GM19351 (cell line): ENCODE results near the gene ZNF12.
"Not testable (repeated sequence)": the region's sequence is repeated elsewhere in the genome, so short reads cannot be mapped to it uniquely, and the experiment has no call there.

Experiments used
- ATAC-seq: cut with Tn5 transposase; IDR thresholded peaks from one replicate; pipeline ENCODE4 v1.9.1; 2021; ENCODE audit warnings: mild to moderate bottlenecking, moderate library complexity; ENCODE audit not compliant: unreplicated experiment

ZNF12 gene

DNA sequence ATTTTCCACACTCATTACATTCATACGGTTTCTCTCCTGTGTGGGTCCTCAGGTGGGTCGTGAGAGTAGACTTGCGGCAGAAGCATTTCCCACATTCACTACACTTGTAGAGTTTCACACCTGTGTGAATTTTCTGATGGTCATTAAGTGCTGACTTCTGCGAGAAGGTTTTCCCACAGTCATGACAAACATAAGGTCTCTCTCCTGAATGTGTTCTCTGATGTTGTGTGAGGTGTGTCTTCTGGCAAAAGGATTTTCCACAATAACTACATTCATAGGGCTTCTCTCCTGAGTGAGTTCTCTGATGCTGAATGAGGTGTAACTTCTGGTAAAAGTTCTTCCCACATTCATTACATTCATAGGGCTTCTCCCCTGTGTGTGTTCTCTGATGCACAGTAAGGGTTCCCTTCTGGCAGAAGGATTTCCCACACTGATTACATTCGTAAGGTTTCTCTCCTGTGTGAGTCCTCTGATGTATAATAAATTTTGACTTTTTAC is 15.1 kb downstream of the ZNF12 start:
- no peak for ATAC-seq

DNA sequence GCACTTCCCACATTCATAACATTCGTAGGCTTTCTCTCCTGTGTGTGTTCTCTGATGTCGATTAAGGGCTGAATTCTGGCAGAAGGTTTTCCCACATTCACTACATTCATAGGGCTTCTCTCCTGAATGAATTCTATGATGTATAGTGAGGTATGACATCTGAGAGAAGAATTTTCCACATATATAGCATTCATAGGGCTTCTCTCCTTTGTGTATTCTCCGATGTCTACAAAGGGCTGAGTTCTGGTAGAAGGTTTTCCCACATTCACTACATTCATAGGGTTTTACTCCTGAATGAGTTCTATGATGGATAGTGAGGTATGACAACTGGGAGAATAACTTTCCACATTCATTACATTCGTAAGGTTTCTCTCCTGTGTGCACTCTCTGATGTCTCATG is 15.6 kb downstream of the ZNF12 start:
- ATAC-seq = no peak

DNA sequence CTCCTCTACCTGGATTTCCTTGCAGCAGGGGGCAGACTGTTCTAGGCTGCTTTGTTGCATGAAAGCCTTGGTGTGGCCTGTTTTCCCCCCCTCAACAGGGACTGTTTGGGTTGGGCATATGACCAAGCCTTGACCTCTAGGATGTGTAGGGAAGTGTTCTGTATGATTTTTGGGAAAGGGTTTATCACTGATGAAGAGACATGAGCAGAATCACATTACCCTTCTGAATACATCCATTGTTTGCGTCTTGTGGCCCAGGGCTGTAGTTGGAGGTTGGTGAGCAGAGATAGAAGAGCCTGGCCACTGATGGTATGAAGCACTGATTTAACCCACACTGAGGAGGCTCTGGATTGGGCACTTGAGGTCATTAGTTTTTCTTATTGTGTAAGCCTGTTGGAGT is 26.6 kb downstream of the ZNF12 start:
- ATAC-seq = no peak

DNA sequence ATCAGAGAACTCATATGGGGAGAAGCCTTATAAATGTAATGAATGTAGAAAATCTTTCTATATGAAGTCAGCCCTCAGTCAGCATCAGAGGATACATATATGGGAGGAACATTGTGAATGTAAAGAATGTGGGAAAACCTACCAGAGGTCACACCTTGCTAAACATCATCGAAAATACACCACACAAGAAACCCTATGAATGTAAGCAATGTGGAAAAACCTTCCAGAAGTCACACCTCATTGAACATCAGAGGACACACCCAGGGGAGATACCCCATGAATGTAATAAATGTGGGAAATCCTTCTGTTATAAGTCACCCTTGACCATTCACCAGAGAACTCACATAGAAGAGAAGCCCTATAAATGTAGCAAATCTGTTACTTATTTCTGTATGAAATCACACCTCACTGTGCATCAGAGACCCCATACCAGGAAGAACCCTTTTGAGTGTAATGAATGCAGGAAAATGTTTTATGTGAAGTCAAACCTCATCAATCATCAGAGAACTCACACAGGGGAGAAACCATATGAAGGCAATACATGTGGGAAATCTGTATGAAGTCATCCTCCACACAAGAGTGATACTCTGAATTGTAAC is 30.8 kb downstream of the ZNF12 start:
- ATAC-seq = no peak

DNA sequence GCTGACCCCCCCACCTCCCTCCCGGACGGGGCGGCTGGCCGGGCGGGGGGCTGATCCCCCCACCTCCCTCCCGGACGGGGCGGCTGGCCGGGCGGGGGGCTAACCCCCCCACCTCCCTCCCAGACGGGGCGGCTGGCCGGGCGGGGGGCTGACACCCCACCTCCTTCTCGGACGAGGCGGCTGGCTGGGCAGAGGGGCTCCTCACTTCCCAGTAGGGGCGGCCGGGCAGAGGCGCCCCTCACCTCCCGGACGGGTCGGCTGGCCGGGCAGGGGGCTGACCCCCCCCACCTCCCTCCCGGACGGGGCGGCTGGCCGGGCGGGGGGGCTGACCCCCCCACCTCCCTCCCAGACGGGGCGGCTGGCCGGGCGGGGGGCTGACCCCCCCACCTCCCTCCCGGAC is 35.9 kb downstream of the ZNF12 start:
- not testable (repeated sequence) for ATAC-seq

DNA sequence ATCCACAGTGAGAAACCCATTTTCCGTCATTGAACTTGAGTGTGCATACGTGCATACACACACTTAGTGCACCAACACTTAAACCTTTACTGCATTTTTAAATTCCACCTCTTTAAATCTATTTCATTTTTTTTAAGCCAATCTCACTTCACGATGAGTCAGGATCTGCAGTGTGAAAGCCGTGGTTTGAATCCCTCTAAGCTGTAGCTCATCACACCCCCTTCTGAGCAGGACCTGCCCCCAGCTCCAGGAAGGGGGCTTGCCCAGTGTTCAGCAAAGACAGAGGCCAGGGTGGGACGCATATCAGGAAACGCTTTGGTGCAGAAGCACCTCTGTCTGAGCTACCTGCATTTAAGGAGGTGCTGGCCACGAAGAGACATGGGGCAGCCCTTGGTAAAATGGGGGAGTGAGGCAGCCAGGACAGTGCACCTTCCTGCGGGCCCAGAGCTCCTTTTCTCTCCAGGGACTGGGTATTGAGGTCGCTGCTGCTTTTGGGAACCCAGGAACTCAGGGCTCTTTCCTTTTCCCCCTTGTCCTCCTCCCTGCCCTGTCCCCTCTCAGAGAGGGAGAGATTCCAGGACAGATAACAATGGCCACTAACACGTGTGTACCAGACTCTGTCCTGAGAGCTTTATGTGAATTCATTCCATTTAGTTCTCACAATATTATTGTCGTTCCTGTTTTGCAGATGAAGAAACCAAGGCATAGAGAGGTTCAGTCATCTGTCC is 48.0 kb downstream of the ZNF12 start:
- ATAC-seq = no peak

DNA sequence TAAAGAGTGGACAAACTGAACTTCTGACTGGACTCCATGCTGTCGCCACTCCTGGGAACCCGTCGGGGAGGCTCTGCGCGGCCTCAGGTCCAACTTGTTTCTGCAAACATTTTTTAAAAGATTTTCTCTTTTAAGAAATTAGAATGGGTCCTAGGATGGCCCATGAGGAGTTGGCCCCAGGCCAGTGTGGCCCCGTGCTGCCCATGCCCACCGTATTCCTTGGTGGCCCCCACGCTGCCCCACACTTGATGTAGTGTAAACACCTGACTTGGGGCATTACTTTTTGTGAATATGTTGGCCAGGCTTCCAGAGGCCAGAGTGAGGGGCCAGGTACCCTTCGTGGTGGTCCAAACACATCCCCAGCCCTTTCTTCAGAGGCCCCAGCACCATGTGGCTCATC is 50.3 kb downstream of the ZNF12 start:
- no peak for ATAC-seq

DNA sequence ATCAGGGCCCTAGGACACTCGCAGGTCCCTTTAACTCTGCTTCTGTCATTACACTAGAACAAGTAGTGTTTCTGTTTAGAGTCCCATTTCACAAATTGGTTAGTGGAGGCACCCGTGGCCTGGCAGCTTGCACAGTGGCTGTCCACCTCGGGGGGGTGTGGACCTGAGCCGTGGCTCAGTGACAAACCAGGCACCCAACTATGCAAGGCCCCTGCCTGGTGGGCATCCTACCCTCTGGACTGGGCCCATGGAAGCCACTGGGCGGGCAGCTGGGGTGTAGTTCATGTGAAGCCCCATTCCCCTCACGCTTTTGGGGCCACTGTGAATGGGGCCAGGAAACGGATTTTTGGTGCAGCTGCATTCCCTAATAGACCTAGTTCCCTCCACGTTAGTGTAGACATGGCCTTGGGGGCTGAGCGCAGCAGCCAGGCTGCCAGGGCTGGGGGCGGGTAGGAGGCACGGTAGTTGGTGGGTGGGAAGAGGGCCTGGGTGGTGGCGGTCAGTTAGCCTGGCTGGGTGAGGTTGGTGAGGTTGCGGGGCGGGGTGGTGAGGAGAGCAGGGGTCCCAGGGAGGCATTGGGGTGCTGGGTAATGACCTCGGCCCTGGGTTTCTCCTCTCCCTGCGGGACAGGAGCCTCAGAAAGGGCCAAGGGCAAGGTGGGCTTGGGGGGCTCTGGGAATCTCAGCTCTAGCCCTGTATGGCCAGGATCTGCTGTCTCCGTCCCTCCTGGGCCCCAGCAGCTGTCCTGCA is 50.9 kb downstream of the ZNF12 start:
- no peak for ATAC-seq

DNA sequence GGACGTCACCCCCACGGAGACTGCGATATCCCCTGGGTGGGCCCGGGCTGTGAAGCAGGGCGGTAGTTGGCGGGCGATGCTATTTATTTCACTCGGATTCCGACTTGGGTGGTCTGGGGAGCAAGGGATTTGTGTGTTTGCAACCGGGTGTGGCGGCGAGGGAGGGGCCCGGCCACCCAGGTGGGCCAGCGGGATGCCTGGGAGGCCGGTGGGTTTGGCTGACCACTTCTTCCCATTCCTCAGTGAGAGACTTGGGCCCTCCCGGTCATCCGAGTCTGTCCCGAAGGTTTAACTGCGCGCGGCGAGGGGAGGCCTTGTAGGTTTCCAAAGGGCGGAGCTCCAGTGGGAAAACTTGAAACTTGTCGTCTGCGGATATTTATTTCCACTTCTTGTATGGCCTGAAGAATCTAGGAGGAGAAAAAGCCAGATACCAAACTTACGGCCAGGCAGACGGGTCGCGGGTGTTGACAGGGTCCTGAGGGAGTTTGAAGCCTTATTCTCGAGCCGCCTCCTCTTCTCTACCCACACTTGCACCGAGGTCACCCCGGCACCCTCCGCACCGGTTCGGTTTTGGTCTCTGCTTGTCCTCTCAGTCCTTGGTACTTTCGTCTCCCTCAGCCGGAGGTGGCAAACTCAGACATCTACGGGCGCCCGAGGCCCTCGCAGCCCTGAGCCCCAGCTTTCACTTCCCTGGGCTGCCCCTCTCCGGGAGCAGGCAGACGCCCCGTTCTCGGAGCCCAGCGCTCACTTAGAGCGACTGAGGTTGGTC is 51.7 kb downstream of the ZNF12 start:
- no peak for ATAC-seq

DNA sequence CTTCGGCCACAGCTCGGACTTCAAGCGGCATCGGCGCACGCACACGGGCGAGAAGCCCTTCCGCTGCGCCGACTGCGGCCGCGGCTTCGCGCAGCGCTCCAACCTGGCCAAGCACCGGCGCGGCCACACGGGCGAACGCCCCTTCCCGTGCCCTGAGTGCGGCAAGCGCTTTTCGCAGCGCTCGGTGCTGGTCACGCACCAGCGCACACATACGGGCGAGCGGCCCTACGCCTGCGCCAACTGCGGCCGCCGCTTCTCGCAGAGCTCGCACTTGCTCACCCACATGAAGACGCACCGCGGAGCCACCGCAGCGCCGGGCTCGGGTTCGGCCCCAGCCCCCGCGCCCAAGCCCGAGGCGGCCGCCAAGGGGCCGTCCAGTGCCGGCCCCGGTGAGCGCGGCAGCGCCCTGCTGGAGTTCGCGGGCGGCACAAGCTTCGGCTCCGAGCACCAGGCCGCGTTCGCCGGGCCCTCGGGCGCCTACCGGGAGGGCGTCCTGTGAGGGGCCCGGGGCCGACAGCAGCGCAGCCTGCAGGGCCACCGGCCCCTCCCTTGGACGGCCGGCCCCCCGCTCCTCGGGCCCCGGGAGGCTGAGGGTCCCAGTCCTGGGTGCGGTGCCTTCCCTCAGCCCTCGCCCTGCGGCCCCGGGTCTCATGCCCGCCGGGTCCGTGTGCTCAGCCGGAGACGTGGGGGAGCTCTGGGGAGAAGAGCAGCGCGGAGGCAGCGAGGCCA is 52.5 kb downstream of the ZNF12 start:
- no peak for ATAC-seq

DNA sequence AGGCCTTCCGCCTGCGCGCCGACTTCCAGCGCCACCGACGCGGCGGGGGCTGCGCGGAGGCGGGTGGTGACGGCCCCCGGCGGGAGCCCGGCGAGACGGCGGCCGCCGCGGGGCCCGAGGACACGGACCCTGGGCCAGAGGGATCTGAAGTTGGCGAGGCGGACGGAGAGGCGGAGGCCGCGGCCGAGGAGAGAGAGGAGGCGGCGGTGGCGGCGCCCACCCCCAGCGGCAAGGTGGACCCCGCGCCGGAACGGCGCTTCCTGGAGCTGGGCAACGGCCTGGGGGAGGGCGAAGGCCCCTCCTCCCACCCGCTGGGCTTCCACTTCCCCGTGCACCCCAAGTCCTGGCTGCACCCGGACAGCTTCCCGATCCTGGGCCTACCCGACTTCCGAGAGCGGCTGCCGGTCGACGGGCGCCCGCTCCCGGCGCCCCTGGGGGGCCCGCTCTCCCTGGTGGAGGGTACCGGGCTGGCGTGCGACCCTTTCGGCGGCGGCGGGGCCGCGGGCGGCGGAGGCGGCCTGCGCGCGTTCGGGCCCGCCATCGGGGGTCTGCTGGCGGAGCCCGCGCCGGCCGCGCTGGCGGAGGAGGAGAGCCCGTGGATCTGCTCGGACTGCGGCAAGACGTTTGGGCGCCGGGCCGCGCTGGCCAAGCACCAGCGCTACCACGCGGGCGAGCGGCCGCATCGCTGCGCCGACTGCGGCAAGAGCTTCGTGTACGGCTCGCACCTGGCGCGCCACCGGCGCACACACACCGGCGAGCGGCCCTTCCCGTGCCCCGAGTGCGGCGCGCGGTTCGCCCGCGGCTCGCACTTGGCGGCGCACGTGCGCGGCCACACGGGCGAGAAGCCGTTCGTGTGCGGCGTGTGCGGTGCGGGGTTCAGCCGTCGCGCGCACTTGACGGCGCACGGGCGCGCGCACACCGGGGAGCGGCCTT is 53.4 kb downstream of the ZNF12 start:
- no peak for ATAC-seq

DNA sequence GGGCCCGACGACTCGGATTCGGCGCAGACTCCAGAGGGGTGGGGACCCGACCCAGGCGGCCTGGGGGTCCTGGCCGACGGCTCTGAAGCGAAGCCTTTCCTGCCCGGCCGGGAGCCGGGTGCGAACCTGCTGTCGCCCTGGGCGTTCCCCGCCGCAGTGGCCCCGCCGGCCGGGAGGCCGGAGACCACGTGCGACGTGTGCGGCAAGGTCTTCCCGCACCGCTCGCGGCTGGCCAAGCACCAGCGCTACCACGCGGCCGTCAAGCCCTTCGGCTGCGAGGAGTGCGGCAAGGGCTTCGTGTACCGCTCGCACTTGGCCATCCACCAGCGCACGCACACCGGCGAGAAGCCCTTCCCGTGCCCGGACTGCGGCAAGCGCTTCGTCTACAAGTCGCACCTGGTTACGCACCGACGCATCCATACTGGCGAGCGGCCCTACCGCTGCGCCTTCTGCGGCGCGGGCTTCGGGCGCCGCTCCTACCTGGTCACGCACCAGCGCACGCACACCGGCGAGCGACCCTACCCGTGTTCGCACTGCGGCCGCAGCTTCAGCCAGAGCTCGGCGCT is 54.2 kb downstream of the ZNF12 start:
- ATAC-seq = no peak

DNA sequence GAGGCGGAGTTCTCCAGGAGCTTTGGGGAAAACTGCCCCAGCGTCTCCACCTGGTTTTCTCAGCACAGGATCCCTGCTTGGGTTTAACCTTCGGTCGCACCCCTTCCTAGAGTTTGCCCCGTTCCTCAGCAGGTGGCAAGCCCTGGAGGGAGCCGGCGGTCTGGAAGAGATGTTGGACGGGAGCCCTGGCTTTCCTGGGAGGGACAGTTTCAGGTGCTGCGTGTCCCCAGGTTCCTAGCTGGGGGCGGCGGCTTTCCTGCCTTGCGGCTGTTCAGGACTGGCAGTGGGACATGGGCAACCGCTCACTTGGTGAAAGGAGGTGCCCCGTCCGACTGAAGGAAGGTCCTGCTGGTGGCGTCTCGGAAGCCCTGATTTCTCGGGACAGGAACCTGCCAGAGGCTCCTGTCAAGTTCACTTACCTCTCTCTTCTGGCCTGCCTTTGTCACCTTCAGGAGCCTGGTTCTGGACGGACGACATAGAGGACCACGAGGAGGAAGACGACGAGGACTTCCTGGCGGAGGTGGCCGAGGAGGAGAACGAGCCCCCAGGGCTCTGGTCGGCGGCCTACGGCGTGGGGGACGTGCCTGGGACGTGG is 54.8 kb downstream of the ZNF12 start:
- no peak for ATAC-seq

DNA sequence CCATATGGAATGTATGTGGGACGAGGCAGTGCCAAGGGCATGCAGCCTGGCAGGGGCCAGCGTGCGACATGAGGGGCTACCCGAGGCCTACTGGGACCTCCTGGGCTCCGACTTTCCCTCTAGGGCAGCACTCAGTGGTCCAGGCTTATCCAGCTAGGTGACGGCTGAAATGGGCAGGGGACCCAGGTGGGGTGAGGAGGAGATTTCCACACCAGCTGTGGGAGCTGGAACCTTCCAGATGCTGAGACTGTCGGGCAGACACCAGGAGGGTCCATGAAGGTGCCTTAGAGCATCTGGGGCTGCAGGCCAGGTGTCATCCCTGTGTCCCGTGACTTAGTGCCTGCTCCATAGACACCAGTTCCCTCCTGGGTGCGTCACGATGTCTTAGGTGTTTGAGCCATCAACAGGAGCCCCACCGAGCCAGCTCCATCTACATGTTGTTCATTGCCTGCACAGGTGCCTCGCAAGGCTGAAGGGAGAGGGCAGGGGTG is 56.2 kb downstream of the ZNF12 start:
- no peak for ATAC-seq

DNA sequence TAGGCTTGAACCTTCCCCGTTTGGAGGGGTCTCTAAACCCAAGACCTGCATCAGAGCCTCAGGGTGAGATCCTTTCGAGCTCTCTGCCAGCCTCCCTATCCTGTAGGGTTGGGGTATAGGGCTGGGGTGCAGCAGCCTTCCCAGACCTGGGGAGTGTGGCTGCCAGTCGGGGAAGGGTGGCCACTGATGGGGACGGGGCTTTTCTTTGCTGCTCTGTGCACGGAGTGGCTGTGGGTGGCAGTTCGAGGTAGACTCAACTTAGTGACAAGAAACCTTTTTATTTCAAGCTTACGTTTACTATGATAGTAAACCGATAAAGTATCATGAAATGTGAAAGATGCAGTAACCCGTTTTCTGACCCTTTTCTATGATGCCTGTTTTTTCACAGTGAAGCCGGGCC is 56.7 kb downstream of the ZNF12 start:
- no peak for ATAC-seq

DNA sequence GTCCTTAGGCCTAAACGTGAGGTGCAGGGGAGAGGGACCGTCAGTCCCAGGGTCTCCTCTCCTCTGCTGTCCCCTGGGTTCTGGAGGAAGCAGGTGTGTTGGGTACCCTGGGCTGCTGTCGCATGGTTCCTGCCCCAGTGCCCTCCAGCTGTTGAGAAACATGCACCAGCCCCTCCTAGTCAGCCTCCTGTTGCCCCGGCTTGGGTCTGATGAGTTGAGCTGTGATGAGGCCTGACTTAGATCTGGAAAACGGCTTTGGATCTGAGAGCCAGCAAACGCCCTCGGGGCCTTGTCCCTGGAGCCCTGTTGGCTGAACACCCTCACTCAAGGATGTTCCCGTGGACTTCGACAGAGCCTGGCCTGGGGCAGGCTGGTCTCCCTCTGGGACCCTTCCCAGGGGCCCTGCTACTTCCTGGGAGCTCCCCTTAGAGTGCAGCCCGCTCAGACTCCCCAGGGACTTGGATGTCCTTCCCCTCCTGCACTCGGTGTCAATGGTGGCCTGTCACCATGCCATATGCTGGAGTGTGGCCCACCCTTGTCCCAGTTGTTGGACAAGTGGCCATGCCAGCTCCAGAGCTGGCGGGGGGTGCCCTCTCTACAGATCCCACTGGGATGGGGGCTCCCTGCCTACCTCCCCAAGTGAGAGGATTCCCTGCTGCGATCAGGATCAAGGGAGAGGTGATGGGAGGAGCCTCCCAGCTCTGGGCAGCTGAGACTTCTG is 57.3 kb downstream of the ZNF12 start:
- no peak for ATAC-seq

DNA sequence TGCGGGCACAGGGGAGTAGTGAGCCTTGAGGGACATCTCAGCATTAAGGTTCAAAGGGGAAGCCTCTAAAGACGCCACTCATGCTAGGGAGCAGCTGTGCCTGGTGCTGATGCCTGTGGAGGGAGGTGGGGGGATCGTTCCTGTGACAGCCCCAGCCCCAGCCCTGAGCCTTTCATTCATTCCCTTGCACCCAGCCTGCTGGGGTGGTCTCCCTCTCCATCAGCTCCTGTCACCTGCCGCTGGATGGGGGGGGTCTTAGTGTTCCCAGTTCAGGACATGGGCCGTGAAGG is 58.0 kb downstream of the ZNF12 start:
- ATAC-seq = no peak
